ENCODE data around the gene TIMM22. TPM values are rescaled to one million over a fixed set of nuclear protein-coding genes. Genes with fewer than 3 reads are reported as not detected.

The TIMM22 gene
- total and polyA plus RNA-seq, 2 of the 13 experiments (the other 11 are each of a cell fraction or from before 2014, with no cell fraction given), result 6.2 to 15.5 TPM

DNA sequence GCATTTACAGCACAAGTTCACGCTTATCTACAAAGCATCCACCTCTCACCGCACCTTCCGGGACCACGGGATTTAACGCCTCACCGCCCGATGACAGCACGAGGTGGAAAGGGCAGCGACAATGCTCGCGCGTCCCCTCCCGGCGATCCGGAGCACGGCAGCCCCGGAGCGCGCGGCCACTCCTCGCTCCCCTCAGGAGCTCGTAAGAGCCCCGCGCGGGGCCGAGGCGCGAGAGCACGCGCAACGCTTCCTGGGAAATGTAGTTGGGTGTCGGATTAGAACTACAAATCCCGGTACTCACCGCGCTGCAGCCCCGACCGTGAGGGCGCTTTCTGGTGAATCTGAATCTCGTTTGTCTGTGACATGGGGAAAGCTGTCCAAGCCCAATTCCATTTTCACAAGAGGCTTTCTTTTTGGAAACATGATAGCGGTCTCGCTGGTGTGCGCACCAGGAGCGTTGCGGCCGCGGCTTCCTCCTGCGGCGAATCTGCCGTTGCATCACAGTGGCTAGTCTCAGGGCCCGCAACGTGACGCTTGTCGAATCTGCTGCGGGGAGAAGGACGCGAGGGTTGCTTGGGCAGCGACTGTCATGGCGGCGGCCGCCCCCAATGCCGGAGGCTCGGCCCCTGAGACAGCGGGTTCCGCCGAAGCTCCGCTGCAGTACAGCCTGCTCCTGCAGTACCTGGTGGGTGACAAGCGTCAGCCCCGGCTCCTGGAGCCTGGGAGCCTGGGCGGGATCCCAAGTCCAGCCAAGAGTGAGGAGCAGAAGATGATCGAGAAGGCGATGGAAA is at the start of gene TIMM22 (continued):
- TF ChIP-seq, protein P1, sequence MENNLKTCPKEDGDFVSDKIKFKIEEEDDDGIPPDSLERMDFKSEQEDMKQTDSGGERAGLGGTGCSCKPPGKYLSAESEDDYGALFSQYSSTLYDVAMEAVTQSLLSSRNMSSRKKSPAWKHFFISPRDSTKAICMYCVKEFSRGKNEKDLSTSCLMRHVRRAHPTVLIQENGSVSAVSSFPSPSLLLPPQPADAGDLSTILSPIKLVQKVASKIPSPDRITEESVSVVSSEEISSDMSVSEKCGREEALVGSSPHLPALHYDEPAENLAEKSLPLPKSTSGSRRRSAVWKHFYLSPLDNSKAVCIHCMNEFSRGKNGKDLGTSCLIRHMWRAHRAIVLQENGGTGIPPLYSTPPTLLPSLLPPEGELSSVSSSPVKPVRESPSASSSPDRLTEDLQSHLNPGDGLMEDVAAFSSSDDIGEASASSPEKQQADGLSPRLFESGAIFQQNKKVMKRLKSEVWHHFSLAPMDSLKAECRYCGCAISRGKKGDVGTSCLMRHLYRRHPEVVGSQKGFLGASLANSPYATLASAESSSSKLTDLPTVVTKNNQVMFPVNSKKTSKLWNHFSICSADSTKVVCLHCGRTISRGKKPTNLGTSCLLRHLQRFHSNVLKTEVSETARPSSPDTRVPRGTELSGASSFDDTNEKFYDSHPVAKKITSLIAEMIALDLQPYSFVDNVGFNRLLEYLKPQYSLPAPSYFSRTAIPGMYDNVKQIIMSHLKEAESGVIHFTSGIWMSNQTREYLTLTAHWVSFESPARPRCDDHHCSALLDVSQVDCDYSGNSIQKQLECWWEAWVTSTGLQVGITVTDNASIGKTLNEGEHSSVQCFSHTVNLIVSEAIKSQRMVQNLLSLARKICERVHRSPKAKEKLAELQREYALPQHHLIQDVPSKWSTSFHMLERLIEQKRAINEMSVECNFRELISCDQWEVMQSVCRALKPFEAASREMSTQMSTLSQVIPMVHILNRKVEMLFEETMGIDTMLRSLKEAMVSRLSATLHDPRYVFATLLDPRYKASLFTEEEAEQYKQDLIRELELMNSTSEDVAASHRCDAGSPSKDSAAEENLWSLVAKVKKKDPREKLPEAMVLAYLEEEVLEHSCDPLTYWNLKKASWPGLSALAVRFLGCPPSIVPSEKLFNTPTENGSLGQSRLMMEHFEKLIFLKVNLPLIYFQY (CRISPR knock-in tag; IDR thresholded peaks at IDR 0.05; ENCODE audit: borderline replicate concordance), result no peak
- TF ChIP-seq RXRB (CRISPR knock-in tag; IDR thresholded peaks at IDR 0.05; ENCODE audit: borderline replicate concordance) (peak; percentile 46), DNMT1 (CRISPR knock-in tag; IDR thresholded peaks at IDR 0.05) (no peak; the same call in 1 of the 2 replicates), ZNF496 (CRISPR knock-in tag; IDR thresholded peaks at IDR 0.05; ENCODE audit: insufficient replicate concordance) (no peak), ZNF354B (CRISPR knock-in tag; IDR thresholded peaks at IDR 0.05) (peak; percentile 67; the same call in 1 of the 2 replicates), ZNF274 (CRISPR knock-in tag; IDR thresholded peaks at IDR 0.05) (peak; percentile 74; the same call in 1 of the 2 replicates), PPARG (CRISPR knock-in tag; conservative IDR thresholded peaks at IDR 0.05) (no peak; the same call in 1 of the 2 replicates), CEBPG (CRISPR knock-in tag; IDR thresholded peaks at IDR 0.05) (peak; percentile 75), BHLHE40 (IDR thresholded peaks at IDR 0.05; ENCODE audit: low read length) (peak; percentile 84), REL (CRISPR knock-in tag; conservative IDR thresholded peaks at IDR 0.05) (peak; percentile 95), ZNF451 (CRISPR knock-in tag; IDR thresholded peaks at IDR 0.05) (no peak), ZNF766 (CRISPR knock-in tag; IDR thresholded peaks at IDR 0.05; ENCODE audit: borderline replicate concordance) (peak; percentile 90), ZNF224 (CRISPR knock-in tag; IDR thresholded peaks at IDR 0.05) (peak; percentile 92)
- TF ChIP-seq, protein P2, sequence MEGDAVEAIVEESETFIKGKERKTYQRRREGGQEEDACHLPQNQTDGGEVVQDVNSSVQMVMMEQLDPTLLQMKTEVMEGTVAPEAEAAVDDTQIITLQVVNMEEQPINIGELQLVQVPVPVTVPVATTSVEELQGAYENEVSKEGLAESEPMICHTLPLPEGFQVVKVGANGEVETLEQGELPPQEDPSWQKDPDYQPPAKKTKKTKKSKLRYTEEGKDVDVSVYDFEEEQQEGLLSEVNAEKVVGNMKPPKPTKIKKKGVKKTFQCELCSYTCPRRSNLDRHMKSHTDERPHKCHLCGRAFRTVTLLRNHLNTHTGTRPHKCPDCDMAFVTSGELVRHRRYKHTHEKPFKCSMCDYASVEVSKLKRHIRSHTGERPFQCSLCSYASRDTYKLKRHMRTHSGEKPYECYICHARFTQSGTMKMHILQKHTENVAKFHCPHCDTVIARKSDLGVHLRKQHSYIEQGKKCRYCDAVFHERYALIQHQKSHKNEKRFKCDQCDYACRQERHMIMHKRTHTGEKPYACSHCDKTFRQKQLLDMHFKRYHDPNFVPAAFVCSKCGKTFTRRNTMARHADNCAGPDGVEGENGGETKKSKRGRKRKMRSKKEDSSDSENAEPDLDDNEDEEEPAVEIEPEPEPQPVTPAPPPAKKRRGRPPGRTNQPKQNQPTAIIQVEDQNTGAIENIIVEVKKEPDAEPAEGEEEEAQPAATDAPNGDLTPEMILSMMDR (CRISPR knock-in tag; IDR thresholded peaks at IDR 0.05), result peak; percentile 99
- TF ChIP-seq, protein P3, sequence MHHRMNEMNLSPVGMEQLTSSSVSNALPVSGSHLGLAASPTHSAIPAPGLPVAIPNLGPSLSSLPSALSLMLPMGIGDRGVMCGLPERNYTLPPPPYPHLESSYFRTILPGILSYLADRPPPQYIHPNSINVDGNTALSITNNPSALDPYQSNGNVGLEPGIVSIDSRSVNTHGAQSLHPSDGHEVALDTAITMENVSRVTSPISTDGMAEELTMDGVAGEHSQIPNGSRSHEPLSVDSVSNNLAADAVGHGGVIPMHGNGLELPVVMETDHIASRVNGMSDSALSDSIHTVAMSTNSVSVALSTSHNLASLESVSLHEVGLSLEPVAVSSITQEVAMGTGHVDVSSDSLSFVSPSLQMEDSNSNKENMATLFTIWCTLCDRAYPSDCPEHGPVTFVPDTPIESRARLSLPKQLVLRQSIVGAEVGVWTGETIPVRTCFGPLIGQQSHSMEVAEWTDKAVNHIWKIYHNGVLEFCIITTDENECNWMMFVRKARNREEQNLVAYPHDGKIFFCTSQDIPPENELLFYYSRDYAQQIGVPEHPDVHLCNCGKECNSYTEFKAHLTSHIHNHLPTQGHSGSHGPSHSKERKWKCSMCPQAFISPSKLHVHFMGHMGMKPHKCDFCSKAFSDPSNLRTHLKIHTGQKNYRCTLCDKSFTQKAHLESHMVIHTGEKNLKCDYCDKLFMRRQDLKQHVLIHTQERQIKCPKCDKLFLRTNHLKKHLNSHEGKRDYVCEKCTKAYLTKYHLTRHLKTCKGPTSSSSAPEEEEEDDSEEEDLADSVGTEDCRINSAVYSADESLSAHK (CRISPR knock-in tag; IDR thresholded peaks at IDR 0.05; ENCODE audit: borderline replicate concordance), result no peak
- TF ChIP-seq, protein P4, sequence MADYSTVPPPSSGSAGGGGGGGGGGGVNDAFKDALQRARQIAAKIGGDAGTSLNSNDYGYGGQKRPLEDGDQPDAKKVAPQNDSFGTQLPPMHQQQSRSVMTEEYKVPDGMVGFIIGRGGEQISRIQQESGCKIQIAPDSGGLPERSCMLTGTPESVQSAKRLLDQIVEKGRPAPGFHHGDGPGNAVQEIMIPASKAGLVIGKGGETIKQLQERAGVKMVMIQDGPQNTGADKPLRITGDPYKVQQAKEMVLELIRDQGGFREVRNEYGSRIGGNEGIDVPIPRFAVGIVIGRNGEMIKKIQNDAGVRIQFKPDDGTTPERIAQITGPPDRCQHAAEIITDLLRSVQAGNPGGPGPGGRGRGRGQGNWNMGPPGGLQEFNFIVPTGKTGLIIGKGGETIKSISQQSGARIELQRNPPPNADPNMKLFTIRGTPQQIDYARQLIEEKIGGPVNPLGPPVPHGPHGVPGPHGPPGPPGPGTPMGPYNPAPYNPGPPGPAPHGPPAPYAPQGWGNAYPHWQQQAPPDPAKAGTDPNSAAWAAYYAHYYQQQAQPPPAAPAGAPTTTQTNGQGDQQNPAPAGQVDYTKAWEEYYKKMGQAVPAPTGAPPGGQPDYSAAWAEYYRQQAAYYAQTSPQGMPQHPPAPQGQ (CRISPR knock-in tag; IDR thresholded peaks at IDR 0.05; ENCODE audit: borderline replicate concordance), result 0 out of 2 replicates have a peak, but pooled peaks have one; percentile 48
- TF ChIP-seq, protein P5, sequence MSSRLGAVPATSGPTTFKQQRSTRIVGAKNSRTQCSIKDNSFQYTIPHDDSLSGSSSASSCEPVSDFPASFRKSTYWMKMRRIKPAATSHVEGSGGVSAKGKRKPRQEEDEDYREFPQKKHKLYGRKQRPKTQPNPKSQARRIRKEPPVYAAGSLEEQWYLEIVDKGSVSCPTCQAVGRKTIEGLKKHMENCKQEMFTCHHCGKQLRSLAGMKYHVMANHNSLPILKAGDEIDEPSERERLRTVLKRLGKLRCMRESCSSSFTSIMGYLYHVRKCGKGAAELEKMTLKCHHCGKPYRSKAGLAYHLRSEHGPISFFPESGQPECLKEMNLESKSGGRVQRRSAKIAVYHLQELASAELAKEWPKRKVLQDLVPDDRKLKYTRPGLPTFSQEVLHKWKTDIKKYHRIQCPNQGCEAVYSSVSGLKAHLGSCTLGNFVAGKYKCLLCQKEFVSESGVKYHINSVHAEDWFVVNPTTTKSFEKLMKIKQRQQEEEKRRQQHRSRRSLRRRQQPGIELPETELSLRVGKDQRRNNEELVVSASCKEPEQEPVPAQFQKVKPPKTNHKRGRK (CRISPR knock-in tag; IDR thresholded peaks at IDR 0.05), result no peak
